HG03469 (cell line): Measurements from ENCODE around the gene AKT1.
A peak's percentile ranks its signal among the peaks of the same experiment; 100 is the strongest.
"Not testable (repeated sequence)": the region's sequence is repeated elsewhere in the genome, so short reads cannot be mapped to it uniquely, and the experiment has no call there.

Source experiments
- ATAC-seq: cut with Tn5 transposase; IDR thresholded peaks from one replicate; pipeline ENCODE4 v1.9.1; 2021; ENCODE audit warnings: mild to moderate bottlenecking, moderate library complexity, moderate number of reproducible peaks; ENCODE audit not compliant: unreplicated experiment

AKT1 gene

DNA sequence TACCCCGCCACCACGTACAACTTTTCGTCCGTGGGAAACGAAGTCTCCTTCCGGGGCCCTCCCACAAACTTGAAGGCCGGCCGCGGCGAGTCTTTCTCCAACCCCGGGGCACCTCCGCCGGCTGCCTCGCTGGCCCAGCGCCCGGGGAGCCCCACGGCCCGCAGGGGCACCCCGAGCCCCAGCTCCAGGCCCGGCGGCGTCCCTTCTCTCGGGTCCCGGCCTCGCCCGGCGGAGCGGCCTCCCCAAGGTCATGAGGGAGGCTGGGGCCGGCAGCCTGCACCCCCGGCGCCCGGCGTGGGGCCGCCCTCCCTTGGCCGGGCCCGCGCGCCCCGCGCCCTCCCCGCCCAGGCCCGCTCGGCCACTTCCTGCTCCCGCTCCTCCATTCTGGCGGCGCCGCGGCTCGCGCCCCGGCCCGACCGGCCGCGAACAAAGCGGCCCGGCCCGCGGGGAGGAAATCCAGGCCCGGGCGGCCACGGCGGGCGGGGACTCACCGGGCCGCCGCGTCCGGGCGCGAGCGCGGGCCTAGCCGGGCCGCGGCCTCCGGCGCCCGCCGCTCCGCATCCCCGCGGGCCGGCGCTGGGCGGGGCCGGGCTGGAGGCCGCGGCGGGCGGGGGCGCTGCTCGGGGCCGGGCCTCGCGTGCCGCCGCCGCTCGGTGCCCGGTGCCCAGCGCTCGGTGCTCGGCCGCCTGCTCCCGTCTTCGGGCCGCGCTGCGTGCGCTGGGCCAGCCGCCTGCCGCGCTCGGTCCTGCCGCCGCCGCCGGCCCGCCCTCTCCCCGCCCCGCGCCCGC lies at the start of gene AKT1:
Gene AKT1 (minus strand): TSS at position 756 of the 788 bp plus-strand sequence. CDS start 3,105 bp downstream, outside the sequence.
- no peak for ATAC-seq

DNA sequence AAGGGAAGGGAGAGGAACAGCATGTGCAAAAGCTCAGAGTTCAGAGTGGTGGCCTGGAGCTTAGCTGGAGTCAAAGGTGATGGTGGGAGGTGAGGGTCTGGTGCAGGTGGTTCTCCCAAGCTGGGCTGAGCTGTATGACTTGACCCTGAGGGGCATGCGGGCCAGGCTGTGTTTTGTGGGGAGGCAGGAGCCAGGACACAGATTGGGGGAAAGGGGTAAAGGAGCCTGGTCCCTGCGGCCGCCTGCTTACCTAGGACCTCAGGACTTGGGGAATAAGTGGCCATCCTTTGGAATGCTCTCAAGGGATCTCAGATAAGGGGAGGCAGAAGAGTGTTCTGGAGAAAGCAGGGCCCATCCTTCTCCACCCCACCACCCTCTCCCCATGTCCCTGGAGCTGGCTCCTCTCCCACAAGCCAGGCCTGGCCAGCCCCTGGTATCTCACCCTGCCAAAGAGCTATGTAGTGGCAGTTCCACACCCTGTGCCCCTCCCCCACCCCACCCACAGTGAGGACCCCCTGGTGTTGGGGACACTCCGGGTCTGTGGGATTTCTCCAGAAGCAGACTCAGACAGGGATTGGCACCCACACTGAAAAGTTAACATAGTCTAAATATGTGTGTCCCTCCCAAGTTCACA lies 49.6 kb upstream of the AKT1 start:
- ATAC-seq: no peak

DNA sequence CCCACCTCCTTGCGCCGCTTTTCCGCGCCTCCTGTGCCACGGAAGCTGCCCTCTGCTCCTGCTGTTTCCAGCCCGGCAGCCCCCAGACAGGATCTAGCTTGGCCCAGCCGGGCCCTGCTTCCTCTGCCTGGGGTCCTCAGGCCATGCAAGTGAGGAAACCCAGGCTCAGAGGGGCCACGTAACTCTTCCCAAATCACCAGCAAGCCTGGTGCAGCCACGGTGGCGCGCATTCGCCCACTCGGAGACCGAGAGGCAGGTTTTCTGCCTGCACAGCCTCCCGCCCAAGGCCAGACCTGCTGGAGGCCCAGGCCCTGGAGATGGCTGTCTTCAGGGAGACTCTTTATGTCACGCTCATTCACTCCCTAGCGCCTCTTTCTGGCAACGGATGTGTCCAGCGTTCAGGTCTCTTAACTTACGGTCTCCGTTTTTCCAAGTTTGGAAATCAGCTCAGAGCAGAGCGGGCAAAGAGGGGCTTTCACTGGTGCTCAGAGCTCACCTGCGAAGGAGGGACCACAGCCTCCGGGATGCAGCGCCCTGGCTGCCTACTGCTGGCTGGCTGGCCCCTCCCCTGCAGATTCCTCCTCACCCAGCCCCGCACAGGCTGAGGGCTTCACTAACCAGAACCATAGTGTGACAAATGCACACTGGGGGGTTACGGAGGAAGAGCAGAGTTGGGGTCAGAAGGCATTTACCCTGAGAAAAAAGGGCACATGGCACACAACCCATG lies 48.9 kb upstream of the AKT1 start:
- no peak for ATAC-seq

DNA sequence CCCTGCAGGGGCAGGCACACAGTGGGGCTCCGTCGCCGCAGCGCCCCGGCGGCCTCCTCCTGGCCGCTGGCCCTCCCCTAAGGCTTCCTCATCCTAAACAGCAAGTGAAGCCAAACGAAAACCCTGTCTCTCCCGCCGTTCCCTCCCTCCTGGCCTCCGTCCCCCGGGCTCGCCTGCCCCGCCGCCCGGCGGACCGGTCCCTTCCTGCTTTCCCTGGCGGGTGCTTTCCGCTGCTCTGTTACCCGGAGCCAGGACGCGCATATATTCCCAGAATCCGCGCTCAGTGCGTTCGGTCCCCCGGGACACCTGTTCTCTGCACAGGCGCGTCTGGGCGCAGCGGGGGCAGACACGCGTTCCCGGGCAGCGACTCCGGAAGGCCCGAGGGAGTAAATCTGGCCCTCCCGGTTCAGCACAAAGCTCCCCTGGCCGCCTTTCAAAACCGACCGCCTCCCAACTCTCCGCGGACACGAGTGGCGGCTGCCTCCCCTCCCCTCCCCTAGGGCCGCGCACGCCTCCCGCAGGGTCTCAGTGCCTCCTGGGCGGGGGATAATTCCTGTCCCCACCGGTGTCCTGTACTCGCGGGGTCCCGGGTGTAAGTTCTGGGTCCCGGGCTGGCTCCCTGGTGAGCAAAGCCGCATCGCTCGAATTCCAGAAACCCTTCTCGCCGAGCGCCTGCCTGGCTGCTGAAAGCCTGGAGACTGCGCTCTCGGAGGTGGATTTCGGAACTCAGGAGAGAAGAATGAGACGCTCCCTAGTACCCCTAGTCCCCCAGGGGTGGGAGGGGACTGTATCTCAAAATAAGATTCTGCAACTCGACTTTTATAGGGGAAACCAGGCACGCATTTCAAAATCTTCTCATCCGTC lies 48.1 kb upstream of the AKT1 start:
- no peak for ATAC-seq

DNA sequence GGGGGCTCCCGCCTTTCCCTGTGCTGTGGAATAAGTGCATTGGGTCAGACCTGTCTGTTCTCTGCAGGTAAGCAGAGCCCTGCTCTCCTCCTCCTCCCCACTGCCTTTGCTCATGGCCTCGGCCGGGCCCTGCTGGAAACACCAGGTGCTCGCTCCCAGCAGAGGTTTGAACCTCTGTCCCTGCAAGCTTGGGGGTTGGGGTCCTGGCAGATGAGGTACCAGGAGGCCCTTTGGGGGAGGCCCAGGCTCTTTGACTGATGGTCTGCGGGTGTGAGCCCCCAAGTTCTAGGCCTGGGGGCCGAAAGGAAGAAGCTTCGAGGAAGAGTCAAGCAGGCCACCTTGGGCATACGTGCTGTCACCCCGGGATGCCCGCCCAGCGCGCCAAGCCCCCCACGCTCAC lies 47.5 kb upstream of the AKT1 start:
- no peak for ATAC-seq

DNA sequence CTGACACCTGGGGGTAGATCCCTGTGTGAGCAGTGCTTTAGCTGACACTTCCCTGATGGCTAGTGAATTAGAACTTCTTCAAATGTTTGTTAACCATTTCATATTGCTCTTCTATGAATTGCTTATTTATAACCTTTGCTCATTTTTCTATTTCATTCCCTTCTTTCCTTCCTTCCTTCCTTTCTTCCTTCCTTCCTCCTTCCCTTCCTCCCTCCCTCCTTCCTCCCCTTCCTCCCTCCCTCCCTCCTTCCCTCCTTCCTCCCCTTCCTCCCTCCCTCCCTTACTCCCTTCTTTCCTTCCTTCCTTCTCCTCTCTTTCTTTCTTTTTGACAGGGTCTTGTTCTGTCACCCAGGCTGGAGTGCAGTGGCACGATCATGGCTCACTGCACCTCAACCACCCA lies 46.2 kb upstream of the AKT1 start:
- ATAC-seq: no peak

DNA sequence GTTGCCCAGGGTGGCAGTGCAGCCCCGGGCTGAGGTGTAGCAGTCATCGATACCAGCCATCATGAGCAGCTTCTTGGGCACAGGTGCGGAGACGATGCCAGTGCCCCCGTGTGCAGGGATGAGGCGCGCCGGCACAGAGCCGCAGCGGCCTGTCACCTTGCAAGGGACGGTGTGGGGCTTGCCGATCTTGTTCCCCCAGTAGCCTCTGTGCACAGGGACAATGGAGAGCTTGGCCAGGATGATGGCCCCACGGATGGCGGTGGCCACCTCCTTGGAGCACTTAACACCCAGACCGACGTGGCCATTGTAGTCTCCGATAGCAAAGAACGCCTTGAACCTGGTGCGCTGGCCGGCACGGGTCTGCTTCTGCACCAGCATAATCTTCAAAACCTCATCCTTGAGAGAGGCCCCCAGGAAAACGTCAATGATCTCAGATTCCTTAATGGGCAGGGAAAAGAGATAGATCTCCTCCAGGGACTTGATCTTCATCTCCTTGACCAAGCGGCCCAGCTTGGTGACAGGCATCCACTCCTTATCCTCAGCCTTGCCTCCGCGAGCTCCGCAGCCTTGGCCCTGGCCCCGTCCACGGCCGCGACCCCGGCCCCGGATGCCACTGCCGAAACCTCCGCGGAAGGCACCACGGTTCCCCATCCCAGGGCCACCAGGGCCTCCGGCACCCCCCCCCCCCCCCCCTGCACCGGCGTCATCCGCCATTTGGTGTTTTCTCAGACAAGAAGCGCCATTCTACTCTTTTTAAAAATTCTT lies 40.8 kb upstream of the AKT1 start:
- not testable (repeated sequence) for ATAC-seq

DNA sequence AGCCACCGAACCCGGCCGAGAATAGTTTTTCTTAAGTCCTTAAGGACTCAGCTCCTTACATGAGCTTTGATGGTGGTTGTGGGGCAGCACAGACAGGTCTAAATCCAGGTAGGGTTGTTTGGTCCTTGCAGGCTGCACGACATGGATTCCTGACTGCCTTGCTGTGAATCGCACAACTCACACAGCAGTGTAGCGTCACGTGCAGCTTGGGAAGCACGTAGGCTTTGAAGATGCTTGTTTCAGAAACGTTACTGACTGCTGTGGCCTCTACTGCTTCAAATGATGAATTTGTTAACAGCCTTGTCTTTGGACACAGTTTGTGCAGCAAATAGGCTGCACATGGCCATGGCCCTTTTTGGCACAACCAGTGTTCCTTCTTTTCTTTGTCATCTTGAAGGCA lies 35.2 kb upstream of the AKT1 start:
- ATAC-seq: no peak

DNA sequence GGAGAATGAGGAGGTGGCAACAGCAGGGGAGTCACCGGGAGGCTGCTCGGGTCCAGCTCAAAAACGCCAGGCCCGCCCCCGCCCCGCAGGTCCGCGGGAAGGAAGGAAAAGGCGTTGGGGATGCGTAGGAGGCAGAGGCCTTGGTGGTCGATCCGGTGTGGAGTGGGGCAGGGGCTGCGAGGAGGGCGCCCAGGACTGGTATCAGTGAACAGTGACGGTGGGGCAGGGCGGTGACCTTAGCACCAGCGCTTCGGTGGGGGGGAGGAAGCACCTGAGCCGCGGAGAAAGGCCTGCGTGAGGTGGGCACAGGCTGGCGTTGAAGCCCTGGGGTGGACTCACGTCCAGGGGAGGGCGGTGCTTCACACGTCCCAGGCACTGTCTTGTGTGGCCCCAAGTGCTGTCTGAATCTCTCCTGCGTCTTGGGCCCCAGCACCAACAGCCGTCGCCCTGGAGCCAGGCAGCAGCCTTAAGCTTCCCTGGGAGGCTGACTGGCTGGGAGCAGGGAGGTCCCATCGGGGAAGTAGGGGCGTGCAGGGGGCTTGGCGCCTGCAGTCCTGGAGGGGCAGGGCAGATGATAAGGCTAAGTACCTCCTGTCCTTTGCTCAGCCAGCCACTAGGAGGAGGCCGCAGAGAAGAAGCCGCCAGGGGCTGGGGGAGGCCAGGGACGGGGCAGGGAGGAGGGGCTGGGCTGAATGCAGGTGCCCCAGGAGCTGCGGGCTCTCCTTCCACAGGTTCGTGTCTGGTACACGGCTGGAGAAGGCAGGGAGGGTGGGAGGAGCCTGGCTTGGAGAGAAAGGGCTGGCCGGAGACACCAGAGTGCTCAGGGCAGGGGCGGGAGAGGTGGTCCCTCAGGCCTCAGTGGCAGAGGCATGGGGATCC lies 31.9 kb upstream of the AKT1 start:
- no peak for ATAC-seq

DNA sequence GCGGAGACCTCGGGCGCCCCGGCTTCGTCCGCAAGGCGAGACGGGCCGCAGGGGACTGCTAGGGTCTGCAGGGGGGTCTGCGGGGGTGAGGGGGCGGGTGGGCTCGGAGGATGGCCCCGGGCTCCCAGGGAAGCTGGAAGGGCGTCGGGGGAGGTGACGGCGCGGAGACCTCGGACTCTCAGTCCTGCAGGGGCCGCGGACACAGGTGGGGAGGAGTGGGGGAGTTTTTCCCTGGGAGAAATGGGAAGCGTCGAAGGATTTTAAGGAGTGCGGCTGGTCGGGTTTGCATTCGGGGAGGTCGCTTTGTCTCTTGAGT lies 31.3 kb upstream of the AKT1 start:
- no peak for ATAC-seq

DNA sequence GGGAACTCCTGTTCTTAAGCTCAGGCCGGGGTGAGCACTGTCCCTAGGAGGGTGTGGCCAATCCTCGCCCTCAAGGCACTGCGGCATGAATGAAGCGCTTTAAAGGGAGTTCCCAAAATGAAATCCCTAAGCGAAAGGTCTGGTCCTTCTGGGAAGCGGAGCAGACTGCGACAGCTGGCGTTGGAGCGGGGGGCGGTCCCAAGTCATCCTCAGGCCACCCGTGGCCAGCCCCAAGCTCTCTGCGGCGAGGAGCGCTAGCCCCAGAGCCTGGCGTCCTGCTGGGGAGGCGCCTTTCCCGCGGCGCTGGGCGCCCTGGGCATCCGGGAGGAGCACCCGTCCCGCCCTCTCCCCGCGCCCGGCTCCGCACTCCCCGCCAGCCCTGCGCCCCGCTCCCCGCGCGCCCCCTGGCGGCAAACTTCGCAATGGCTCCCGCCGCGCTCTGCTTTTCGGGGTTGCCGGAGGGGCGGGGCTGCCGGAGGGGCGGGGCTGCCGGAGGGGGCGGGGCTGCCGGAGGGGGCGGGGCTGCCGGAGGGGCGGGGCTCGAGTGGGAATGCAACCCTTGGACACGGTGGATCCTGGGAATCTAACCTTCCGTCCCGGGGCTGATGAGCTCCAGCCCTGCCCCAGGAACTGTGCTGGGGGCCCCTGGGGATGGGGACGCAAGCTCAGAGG lies 30.8 kb upstream of the AKT1 start:
- peak; percentile 54 for ATAC-seq

DNA sequence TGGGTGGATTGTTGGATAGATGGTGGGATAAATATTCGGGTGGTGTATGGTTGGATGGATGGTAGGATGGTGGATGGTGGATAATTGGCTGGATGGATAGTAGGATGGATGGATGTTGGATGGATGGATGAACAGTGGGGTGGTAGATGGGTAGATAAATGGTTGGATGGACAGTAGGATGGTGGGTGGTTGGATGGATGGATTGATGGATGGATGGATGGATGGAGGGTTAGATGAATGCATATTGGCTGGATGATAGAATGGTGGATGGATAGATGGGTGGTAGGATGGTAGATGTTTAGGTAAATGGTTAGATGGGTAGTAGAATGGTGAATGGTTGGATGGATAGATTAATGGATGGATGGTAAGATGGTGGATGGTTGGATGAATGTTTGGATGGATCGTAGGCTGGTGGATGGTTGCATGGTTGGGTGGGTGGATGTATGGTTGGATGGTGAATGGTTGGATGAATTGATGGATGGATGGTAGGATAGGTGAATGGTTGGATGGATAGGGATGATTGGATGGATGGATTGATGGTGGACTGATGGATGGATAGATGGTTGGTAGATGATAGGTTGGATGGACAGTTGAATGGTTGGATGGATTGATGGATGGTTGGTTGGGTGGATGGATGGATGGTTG lies 28.9 kb upstream of the AKT1 start:
- ATAC-seq: no peak

DNA sequence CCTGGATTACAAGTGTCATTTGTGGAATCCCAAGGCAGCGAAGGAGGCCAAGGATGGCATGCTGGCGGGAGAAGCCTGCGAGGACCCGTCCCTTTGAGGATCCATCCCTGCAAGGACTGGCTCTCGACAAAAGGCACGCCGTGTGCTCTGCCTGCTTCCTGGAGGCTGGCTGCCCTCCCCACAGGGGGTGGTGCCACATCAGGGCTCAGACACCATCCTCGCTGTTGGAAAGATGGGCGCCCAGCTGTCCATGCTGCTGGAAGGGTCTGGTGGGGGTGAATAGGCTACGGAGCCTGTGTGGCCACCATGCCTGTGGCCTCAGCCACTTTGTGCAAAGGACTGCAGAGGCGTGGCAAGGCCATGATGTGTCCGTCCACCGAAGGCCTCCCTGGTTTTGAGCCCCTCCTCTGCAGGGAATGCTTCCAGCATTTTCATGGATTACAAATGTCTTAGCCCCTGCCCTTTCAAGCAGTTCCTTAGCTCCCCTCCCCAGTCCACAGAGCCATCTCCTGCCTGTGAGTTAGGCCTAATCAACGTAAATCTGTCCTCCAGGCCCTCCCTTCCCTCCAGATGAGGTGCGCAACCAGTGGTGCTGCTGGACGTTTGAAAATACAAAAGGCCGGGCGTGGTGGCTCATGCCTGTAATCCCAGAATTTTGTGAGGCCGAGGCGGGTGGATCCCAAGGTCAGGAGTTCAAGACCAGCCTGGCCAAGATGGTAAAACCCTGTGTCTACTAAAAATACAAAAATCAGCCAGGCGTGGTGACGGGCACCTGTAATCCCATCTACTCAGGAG lies 27.5 kb upstream of the AKT1 start:
- ATAC-seq: no peak

DNA sequence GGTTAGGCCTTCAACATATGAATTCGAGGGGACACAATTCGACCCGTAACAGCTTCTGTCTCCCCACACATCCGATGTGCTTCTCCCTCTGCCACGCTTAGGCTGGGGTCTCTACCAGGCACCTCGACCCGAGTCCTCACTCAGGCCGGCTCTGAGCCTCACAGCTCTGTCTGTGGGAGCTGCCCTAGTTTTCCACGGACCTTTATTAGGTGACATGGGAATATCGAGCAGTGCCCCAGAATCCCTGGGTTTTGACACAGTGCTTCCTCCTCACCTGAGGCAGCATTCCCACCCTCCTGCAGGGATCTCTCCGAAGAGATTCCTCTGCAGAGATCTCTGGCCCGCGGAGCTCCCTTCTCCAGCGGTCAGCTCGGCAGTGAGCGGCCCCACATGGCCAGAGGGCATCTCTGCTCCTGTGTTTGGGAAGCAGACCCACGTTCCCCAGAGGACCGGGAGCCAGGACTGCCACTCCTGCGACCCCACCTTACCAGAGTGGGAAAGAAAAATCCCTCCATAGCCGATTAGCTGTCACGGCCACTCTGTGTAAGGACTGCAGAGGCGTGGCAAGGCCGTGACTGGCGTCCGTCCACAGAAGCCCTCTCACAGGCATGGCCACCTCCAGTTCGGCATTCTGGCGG lies 26.5 kb upstream of the AKT1 start:
- ATAC-seq: no peak

DNA sequence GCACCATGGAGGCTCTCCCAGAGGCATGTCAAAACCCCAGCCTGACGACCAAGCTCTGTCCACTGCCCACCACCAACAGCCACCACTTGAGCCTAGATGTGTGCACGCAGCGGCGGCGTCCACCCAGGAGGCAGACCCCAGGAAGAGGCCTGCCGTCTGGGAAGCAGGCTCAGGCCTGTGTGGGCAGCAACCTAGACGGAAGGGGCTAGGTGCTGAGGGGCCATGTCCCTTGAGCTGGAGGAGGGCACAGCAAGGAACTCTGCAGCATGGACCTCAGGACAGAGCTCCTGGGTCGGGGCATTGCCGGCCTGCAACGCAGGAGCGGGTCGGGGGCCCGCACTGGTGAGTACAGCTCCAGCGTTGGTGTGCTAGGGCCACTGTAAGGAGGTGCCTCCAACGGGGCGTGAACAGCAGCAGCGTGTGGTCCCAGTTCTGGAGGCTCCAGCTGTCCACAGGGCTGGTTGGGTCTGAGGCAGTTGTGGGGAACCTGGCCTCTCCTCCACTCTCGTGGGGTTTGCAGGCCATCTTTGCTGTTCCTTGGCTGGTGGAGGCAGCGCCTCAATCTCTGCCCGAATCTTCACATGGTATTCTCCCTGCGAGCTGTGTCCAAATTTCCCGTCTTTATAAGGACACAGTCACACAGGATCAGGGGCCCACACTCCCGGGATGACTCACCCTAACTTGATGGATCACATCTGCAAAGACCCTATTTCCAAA lies 25.8 kb upstream of the AKT1 start:
- ATAC-seq: no peak

DNA sequence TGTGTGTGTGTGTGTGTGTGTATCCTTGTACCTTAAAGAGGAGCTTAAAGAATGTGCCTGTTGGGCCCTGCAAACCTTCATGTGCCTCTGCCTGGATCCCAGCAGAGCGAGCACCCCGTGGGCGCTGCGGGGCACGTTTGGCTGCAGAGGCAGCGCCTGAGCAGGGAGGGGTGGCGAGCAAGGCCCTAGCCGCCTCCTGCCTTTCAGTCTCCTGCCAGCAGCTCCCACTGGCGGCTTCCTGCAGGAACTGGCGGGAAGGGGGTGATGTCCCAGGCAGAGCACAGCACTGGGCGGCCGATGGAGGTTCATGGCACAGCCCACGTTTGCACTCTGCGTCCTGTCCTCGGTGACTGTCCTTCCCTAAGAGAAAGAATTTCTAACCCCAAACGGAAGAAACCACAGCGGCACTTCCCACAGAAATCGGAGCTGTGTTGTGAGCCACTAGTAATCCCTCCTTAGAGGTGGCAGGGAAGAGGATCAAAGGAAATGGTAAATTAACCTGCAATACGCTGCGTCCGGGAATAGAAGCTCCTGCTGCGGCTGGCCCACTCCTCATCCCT lies 25.2 kb upstream of the AKT1 start:
- ATAC-seq: no peak
